AG09319 (cell line): ENCODE results near the gene SETBP1.

Experiments
- DNase-seq: peaks from one replicate; pipeline ENCODE4 v3.0.0-alpha.2; 2010; ENCODE audit warnings: low read depth; ENCODE audit errors: extremely low read depth
- TF ChIP-seq, protein P1 (sequence below): IDR thresholded peaks from 2 replicates; pipeline ENCODE4 v1.5.1; 2011; ENCODE audit warnings: low read depth, mild to moderate bottlenecking, inconsistent platforms, low read length, moderate library complexity

Gene SETBP1

GRCh38 chr18:45068400-45069094 lies 387.9 kb downstream of the SETBP1 start:
- TF ChIP-seq, protein P1, sequence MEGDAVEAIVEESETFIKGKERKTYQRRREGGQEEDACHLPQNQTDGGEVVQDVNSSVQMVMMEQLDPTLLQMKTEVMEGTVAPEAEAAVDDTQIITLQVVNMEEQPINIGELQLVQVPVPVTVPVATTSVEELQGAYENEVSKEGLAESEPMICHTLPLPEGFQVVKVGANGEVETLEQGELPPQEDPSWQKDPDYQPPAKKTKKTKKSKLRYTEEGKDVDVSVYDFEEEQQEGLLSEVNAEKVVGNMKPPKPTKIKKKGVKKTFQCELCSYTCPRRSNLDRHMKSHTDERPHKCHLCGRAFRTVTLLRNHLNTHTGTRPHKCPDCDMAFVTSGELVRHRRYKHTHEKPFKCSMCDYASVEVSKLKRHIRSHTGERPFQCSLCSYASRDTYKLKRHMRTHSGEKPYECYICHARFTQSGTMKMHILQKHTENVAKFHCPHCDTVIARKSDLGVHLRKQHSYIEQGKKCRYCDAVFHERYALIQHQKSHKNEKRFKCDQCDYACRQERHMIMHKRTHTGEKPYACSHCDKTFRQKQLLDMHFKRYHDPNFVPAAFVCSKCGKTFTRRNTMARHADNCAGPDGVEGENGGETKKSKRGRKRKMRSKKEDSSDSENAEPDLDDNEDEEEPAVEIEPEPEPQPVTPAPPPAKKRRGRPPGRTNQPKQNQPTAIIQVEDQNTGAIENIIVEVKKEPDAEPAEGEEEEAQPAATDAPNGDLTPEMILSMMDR, result no peak
- DNase-seq, result no peak

GRCh38 chr18:45069546-45069945 lies 388.9 kb downstream of the SETBP1 start:
- TF ChIP-seq, protein P1, result no peak
- no peak for DNase-seq

- TF ChIP-seq, protein P1, result no peak
- no peak for DNase-seq
Measured at GRCh38 chr18:45071956-45072355, 391.3 kb downstream of the SETBP1 start.

DNA sequence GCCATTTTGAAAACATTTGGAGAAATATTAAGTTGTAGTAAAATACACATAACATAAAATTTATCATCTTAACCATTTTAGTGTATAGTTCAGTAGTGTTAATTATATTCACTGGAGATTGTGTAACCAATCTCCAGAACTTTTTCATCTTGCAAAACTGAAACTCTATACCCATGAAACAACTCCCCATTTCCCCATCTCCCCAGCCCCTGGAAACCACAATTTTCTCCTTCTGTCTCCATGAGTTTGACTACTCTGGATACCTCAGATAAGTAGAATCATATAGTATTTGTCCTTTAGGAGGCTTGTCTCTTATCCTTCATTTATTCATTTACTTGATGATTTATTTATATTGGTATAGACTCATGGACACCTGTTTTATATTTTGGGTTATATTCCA lies 392.9 kb downstream of the SETBP1 start:
- no peak for DNase-seq
- TF ChIP-seq, protein P1, result no peak

- TF ChIP-seq, protein P1, result no peak
- no peak for DNase-seq
Measured at GRCh38 chr18:45081566-45082181, 401.0 kb downstream of the SETBP1 start.

DNA sequence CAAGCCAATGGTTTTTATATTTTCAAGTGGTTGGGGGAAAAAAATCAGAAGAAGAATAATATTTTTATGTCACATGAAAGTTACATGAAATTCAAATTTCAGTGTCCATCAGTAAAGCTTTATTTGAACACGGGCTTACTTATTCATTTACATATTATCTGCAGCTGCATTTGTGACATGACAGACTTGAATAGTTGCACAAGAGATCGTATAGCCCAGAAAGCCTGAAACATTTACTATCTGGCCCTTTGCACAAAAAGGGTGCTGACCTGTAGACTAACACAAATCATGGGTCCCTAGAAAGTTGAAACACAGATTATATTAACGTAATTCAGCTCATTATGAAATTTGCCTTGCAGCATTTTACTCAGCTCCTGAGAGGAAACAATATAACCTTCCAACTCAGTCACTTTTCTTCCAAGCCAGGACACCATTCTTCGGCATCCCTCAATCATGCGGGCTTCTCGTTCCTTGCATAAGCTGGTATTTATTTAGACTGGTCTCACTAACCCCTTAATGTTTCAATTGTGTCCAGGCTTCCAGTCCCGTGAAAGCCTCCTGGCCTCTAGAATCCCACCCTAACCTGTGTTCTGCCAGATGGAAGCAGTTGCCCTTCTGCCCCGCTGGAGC lies 402.7 kb downstream of the SETBP1 start:
- no peak for DNase-seq
- TF ChIP-seq, protein P1, result no peak

DNA sequence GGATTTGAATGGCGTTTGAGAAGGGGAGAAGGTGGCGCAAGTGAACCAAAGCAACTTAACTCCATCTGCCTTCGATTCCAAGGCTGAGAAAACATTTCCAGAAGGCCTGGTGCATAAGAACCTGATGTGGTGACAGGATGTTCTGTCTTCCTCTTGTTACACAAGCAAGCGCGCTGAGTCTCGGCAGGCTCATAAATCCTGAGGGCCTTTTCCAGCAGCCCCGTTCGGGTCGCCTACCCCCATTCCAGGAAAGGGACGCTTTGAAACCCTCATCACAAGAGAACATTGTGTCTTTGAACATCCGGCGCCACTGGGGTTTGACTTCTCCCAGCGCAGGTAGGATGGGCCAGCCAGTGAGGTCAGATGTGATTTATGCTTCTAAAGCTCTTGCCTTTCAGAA lies 403.5 kb downstream of the SETBP1 start:
- no peak for DNase-seq
- TF ChIP-seq, protein P1, result no peak
